ENCODE measurements around the gene DOCK9. TPM values are rescaled to one million over a fixed set of nuclear protein-coding genes. Genes with fewer than 3 reads are reported as not detected.

Gene DOCK9
- total RNA-seq, 1 donor from 2014 or later = 339 TPM

DNA sequence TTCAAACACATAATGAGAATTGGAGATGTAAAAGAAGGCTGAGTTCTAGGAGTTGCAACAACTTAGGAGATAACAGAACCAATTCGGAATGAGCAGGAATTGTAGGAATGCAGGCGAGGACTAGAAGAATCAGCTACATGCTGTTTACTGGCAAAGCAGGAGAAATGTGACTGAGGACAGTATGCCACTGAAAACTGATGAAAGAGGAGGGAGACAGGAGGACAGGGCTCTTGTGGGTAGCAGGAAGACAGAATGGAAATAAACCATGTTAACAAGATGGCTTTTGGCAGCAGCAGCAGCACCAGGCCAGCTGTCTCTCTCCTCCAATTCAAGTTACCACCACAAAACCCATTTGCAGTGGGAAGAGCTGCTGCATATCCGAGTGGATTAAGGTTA is 134.4 kb downstream of the DOCK9 start:
- H3K36me3 Mint-ChIP-seq (ENCODE audit: low read depth, unreplicated experiment) = peaks cover 66% of the 10 kb centered on the region
- TF ChIP-seq, protein P1, sequence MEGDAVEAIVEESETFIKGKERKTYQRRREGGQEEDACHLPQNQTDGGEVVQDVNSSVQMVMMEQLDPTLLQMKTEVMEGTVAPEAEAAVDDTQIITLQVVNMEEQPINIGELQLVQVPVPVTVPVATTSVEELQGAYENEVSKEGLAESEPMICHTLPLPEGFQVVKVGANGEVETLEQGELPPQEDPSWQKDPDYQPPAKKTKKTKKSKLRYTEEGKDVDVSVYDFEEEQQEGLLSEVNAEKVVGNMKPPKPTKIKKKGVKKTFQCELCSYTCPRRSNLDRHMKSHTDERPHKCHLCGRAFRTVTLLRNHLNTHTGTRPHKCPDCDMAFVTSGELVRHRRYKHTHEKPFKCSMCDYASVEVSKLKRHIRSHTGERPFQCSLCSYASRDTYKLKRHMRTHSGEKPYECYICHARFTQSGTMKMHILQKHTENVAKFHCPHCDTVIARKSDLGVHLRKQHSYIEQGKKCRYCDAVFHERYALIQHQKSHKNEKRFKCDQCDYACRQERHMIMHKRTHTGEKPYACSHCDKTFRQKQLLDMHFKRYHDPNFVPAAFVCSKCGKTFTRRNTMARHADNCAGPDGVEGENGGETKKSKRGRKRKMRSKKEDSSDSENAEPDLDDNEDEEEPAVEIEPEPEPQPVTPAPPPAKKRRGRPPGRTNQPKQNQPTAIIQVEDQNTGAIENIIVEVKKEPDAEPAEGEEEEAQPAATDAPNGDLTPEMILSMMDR (IDR thresholded peaks at IDR 0.05; ENCODE audit: unreplicated experiment) = no peak
- H3K4me1 Mint-ChIP-seq (ENCODE audit: unreplicated experiment) = peaks cover 22% of the 10 kb centered on the region
- H3K27me3 Mint-ChIP-seq (ENCODE audit: unreplicated experiment) = peaks cover 3% of the 10 kb centered on the region
- DNase-seq (ENCODE audit: low spot score) = no peak
- peak overlapping the region; percentile 12 for H3K27ac Mint-ChIP-seq (ENCODE audit: unreplicated experiment)
- no peaks in the 10 kb centered on the region for H3K9me3 Mint-ChIP-seq (ENCODE audit: unreplicated experiment)
- no peak overlapping the region for H3K4me3 Mint-ChIP-seq (ENCODE audit: unreplicated experiment)

DNA sequence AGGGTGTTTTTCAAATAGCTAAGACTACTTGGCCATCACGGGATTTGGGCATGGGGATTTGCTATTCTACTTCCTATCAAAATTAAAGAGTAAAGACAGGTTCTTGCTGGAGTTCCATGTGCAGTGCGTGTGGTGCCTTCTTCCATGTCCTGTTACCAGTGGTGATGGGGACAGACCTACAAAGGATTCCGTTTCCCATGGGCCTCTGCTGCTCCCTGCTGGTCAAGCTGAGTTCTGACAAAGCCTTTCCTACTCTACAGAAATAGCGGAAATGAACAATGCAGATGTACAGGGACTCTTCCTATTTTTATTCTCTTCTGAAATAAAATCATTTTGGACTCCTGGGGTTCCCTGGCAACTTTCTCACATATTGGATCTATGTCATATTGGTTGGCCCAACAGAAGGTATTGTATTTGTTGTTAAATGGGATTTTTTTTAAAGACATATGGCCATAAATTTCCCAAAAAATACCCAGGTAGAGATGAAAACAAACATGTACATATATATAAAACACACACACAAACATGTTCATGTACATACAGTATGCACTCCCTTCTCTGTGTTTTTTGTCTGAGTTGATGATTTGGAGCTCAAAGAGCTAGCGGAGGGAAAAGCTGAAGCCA is 134.9 kb downstream of the DOCK9 start:
- H3K27me3 Mint-ChIP-seq (ENCODE audit: unreplicated experiment) = peaks cover 3% of the 10 kb centered on the region
- H3K36me3 Mint-ChIP-seq (ENCODE audit: low read depth, unreplicated experiment) = peaks cover 61% of the 10 kb centered on the region
- DNase-seq (ENCODE audit: low spot score) = peak; percentile 84
- H3K9me3 Mint-ChIP-seq (ENCODE audit: unreplicated experiment) = no peaks in the 10 kb centered on the region
- H3K4me3 Mint-ChIP-seq (ENCODE audit: unreplicated experiment) = no peak overlapping the region
- TF ChIP-seq, protein P1 (IDR thresholded peaks at IDR 0.05; ENCODE audit: unreplicated experiment) = peak; percentile 73
- H3K27ac Mint-ChIP-seq (ENCODE audit: unreplicated experiment) = peak overlapping the region; percentile 12
- peaks cover 17% of the 10 kb centered on the region for H3K4me1 Mint-ChIP-seq (ENCODE audit: unreplicated experiment)

DNA sequence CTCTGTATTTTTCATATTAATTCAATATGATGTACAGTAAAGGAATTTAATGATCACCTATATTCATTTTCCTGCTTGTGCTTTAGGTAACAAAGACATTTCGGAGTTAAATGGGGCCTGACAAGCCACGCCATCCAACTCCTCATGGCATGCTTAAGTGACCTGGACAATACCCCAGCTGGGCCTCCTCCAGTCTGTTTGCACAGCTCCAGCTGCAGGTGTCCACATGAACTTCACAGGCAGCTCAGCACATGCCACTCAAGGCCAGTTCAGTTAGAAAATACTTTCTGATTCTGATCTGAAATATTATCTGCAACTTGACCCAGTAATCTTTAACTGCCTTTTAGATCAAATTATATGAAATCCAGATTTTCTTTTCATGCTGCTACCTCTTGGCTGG is 135.8 kb downstream of the DOCK9 start:
- no peak for DNase-seq (ENCODE audit: low spot score)
- H3K4me1 Mint-ChIP-seq (ENCODE audit: unreplicated experiment) = peaks cover 12% of the 10 kb centered on the region
- H3K27me3 Mint-ChIP-seq (ENCODE audit: unreplicated experiment) = peaks cover 3% of the 10 kb centered on the region
- peaks cover 58% of the 10 kb centered on the region for H3K36me3 Mint-ChIP-seq (ENCODE audit: low read depth, unreplicated experiment)
- H3K27ac Mint-ChIP-seq (ENCODE audit: unreplicated experiment) = no peak overlapping the region
- H3K9me3 Mint-ChIP-seq (ENCODE audit: unreplicated experiment) = no peaks in the 10 kb centered on the region
- no peak overlapping the region for H3K4me3 Mint-ChIP-seq (ENCODE audit: unreplicated experiment)
- TF ChIP-seq, protein P1 (IDR thresholded peaks at IDR 0.05; ENCODE audit: unreplicated experiment) = no peak

DNA sequence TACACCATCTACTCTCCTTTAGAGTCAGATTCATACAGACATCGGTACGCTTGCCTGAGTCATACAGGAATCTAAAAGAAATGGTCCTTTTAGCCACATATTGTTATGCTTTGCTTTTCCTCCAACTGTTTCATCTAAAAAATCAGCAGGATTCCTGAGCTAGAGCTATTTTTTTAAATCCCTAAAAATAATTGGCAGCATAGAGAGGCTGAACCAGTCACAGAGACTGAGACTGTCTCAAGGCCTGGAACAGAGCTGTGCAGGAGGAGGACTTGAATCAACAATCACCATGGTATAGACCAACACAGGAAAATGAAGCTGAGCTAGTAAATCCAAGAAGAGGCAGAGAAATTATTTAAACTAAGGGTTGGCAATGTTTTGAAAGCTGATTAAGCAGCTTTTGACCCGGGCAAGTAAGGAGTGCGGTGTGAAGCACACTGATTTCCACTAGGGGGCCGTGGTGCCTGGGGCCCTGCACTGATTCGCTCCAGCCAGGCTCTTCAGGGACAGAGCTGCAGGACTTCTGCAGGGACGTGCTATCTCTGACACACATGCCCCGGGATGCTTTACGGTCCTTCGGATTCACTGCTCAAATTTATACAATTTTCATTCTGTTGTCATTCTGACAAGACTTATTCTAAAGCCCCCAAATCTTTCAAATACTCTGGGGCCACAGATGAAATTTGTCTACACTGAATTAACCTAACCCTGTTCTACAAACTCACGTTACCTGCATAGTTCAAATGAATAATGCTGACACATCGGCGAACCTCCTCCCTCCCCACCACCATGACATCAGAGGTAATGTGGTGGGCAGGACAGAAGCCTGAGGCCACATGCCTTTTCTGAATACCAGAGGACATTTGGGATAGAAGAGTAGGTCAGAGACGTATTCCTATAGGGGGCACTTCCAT is 137.8 kb downstream of the DOCK9 start:
- peak; percentile 71 for DNase-seq (ENCODE audit: low spot score)
- peaks cover 12% of the 10 kb centered on the region for H3K4me1 Mint-ChIP-seq (ENCODE audit: unreplicated experiment)
- H3K27ac Mint-ChIP-seq (ENCODE audit: unreplicated experiment) = peak overlapping the region; percentile 54
- peaks cover 47% of the 10 kb centered on the region for H3K36me3 Mint-ChIP-seq (ENCODE audit: low read depth, unreplicated experiment)
- H3K4me3 Mint-ChIP-seq (ENCODE audit: unreplicated experiment) = peak overlapping the region; percentile 8
- no peaks in the 10 kb centered on the region for H3K9me3 Mint-ChIP-seq (ENCODE audit: unreplicated experiment)
- no peaks in the 10 kb centered on the region for H3K27me3 Mint-ChIP-seq (ENCODE audit: unreplicated experiment)
- TF ChIP-seq, protein P1 (IDR thresholded peaks at IDR 0.05; ENCODE audit: unreplicated experiment) = peak; percentile 85

DNA sequence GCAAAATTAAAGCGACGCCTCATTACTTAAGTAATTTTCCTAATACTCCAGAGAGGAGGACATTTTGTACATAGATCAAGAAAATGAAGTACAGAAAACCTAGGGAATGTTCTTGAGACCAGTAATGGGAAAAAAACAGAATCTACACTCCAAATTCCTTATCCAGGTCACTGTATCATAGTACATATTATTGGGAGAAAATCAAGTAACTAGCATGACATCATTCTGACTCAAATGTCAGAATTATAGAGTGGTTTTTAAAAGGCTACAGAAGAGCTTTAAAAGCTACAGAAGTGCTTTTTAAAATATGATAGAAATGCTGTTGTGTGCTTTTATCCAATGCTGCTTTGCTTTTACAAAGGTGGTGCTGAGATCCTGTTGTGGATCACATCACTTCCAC is 139.1 kb downstream of the DOCK9 start:
- no peaks in the 10 kb centered on the region for H3K27me3 Mint-ChIP-seq (ENCODE audit: unreplicated experiment)
- no peaks in the 10 kb centered on the region for H3K9me3 Mint-ChIP-seq (ENCODE audit: unreplicated experiment)
- no peak overlapping the region for H3K4me3 Mint-ChIP-seq (ENCODE audit: unreplicated experiment)
- TF ChIP-seq, protein P1 (IDR thresholded peaks at IDR 0.05; ENCODE audit: unreplicated experiment) = no peak
- peaks cover 12% of the 10 kb centered on the region for H3K4me1 Mint-ChIP-seq (ENCODE audit: unreplicated experiment)
- no peak for DNase-seq (ENCODE audit: low spot score)
- no peak overlapping the region for H3K27ac Mint-ChIP-seq (ENCODE audit: unreplicated experiment)
- H3K36me3 Mint-ChIP-seq (ENCODE audit: low read depth, unreplicated experiment) = peaks cover 45% of the 10 kb centered on the region

Measured in endothelial cell (in vitro differentiated cells).